DOHH2 (cell line): ENCODE results near the gene FRZB.
"Not testable (repeated sequence)": the region's sequence is repeated elsewhere in the genome, so short reads cannot be mapped to it uniquely, and the experiment has no call there.

ENCODE experiments used
- CTCF ChIP-seq: fragments of 200-600 bp; sonication (generic); IDR thresholded peaks from one replicate; pipeline ENCODE4 v1.5.1; 2014; ENCODE audit warnings: antibody characterized with exemption, mild to moderate bottlenecking, low read depth, low read length; ENCODE audit not compliant: poor library complexity, severe bottlenecking
- EZH2phosphoT487 ChIP-seq: fragments of 200-600 bp; sonication (generic); IDR thresholded peaks from 2 replicates; pipeline ENCODE4 v1.6.1; 2017; ENCODE audit warnings: borderline replicate concordance, mild to moderate bottlenecking, antibody characterized with exemption, low read length, moderate library complexity, mixed read lengths

DNA sequence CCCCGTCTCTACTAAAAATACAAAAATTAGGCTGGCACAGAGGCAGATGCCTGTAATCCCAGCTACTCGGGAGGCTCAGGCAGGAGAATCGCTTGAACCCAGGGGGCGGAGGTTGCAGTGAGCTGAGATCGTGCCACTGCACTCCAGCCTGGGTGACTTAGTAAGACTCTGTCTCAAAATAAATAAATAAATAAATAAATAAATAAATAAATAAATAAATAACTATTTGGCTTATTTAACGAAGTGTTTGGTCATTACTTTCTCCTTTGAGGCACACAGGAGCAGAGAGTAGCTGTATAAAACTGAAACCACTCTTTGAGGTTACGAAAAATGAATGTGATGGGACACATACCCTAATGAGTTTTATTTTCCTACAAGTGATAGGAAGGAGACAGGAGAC lies 26.6 kb upstream of the FRZB start:
- TF ChIP-seq CTCF, EZH2phosphoT487: not testable (repeated sequence)
